Spleen (tissue), 11 donors: ENCODE results near the gene ANKRD16. TPM values are rescaled to one million over a fixed set of nuclear protein-coding genes. Genes with fewer than 3 reads are reported as not detected.

Experiments
- DNase-seq: peaks from one replicate; pipeline ENCODE4 v3.0.0-alpha.2; 2020
- H3K27ac ChIP-seq, 8 donors: fragments of 200-600 bp; sonication (generic) in 7 of 8; 1 replicate in 4 of 8; 2 replicates in 4 of 8; pipeline versions ENCODE4 v1.5.0 to v1.8.0; 2016 to 2021; ENCODE audit warnings: inconsistent platforms in 4 of 8, mild to moderate bottlenecking in 4 of 8, moderate library complexity in 1 of 8
- H3K27me3 ChIP-seq, 7 donors: fragments of 200-600 bp; sonication (generic) in 6 of 7; replicated peaks in 1 of 7; 1 replicate in 4 of 7; 2 replicates in 3 of 7; pipeline versions ENCODE4 v1.5.0 to v1.8.0; 2016 to 2021; ENCODE audit warnings: inconsistent platforms in 3 of 7, mild to moderate bottlenecking in 1 of 7
- H3K36me3 ChIP-seq, 6 donors: fragments of 200-600 bp; sonication (generic) in 5 of 6; 1 replicate in 4 of 6; 2 replicates in 2 of 6; pipeline versions ENCODE4 v1.5.0 to v1.8.0; 2016 to 2021; ENCODE audit warnings: inconsistent platforms in 2 of 6
- H3K4me1 ChIP-seq, 6 donors: fragments of 200-600 bp; sonication (generic) in 5 of 6; 1 replicate in 3 of 6; 2 replicates in 3 of 6; pipeline versions ENCODE4 v1.5.0 to v1.8.0; 2016 to 2021; ENCODE audit warnings: inconsistent platforms in 3 of 6
- H3K4me3 ChIP-seq, 8 donors: fragments of 200-600 bp; sonication (generic) in 7 of 8; 1 replicate in 4 of 8; 2 replicates in 4 of 8; pipeline versions ENCODE4 v1.5.0 to v1.8.0; 2016 to 2021; ENCODE audit warnings: inconsistent platforms in 4 of 8, mild to moderate bottlenecking in 4 of 8, moderate library complexity in 2 of 8
- H3K9me3 ChIP-seq, 8 donors: fragments of 200-600 bp; sonication (generic) in 7 of 8; 1 replicate in 4 of 8; 2 replicates in 4 of 8; pipeline versions ENCODE4 v1.5.0 to v1.8.0; 2016 to 2021; ENCODE audit warnings: inconsistent platforms in 4 of 8
- CTCF ChIP-seq, 11 experiments: fragments of 200-600 bp in 7 of 11; fragments of 450-650 bp in 4 of 11; sonication (generic) in 4 of 11; IDR thresholded peaks in 8 of 11; conservative IDR thresholded peaks in 3 of 11; 1 replicate in 7 of 11; 2 replicates in 4 of 11; pipeline versions ENCODE4 v1.4.0 to v1.8.0; 2016 to 2021; ENCODE audit warnings: antibody characterized with exemption in 11 of 11, inconsistent platforms in 4 of 11, mild to moderate bottlenecking in 1 of 11
- POLR2A ChIP-seq, 3 donors: fragments of 450-650 bp; IDR thresholded peaks; one replicate each; pipeline ENCODE4 v1.5.1; 2017; ENCODE audit warnings: antibody characterized with exemption in 3 of 3, mild to moderate bottlenecking in 1 of 3
- POLR2AphosphoS5 ChIP-seq, 3 donors: sonication (generic); formaldehyde crosslinking; IDR thresholded peaks; one replicate each; pipeline ENCODE4 v1.5.1; 2017; ENCODE audit warnings: antibody characterized with exemption in 3 of 3
- WGBS, 5 donors: extraction: QIAGEN DNeasy Blood & Tissue Kit in 3 of 5; methylation state at CpG; one replicate each; pipeline versions ENCODE4 v1.1.5 to v1.1.7; 2013 to 2018; 5-methylcytosine and 5-hydroxymethylcytosine counted together
- intact Hi-C: fragments of 100-400 bp; cut with DNase I; formaldehyde crosslinking; loops from one replicate; pipeline ENCODE4 v1.15.0; 2023; ENCODE audit warnings: low total_unique reads
- polyA plus RNA-seq, 3 donors: library from polyadenylated mRNA; stranded (reverse); fragments of 200-250 nt; gene quantifications; one replicate each; pipeline ENCODE4 v1.2.1, GENCODE V29; 2013
- total RNA-seq, 7 donors: library from RNA; depleted of rRNA in 3 of 7; stranded (reverse); fragments of >200 nt in 3 of 7; fragmentation: NEBNext Ultra II Directional in 4 of 7; extraction: Animal tissue kit (Norgen Biotek cat#: 25700) in 4 of 7; gene quantifications; one replicate each; pipeline versions ENCODE4 v1.1.0 to v1.2.1, GENCODE V29; 2016 to 2021
- donor health status: healthy with polysubstance abuse.
- donor health status: DM: no; HTN: no; CAD: no; lungs with moderate emphysema.
- donor health status: DM: no; HTN: no; CAD: no.
- donor health status: Bipolar disorder and iron deficiency.
- donor health status: healthy.
- donor health status: DM: no; HTN: no; CAD: no.
- donor health status: DM: yes; HTN: yes; CAD: no.

Gene ANKRD16
- total and polyA plus RNA-seq, 10 donors: 2.7 to 10.5 (median 6.3) TPM

- WGBS, 5 donors: 55 to 72% (median 62%) methylated on average over 4 of the region's 4 CpGs
- TF ChIP-seq POLR2AphosphoS5 (IDR thresholded peaks at IDR 0.05) (peak in 1 of 3 donors; percentile 36), POLR2A (IDR thresholded peaks at IDR 0.05) (no peak)
- intact Hi-C loops: loop anchor here (10.0 kb wide), 2 partner anchors 57 to 133 kb away; partner anchors contain the start of gene TASOR2
These were observed 72.2 kb downstream of the ANKRD16 start for GRCh38 chr10:5817322-5818047.

GRCh38 chr10:5816170-5816569 is 73.5 kb downstream of the ANKRD16 start:
- H3K4me1 ChIP-seq: peaks cover 17 to 84% (median 57%) of the 10 kb centered on the region in 6 donors
- no peaks in the 10 kb centered on the region for H3K9me3 ChIP-seq
- no peaks in the 10 kb centered on the region for H3K36me3 ChIP-seq
- no peaks in the 10 kb centered on the region for H3K27me3 ChIP-seq
- H3K27ac ChIP-seq: peak overlapping the region; percentile 14 to 99 (median 86)
- DNase-seq: no peak
- intact Hi-C loops: loop anchor here (10.0 kb wide), 2 partner anchors 59 to 131 kb away; partner anchors contain the start of gene TASOR2
- TF ChIP-seq POLR2AphosphoS5 (IDR thresholded peaks at IDR 0.05): no peak
- TF ChIP-seq CTCF (IDR thresholded peaks at IDR 0.05 in 8 of 11, conservative IDR thresholded peaks at IDR 0.05 in 3 of 11): no peak
- no peak for TF ChIP-seq POLR2A (IDR thresholded peaks at IDR 0.05)
- no peak overlapping the region for H3K4me3 ChIP-seq

More at GRCh38 chr10:5817322-5818047, 72.2 kb downstream of the ANKRD16 start:
- H3K36me3 ChIP-seq: no peaks in the 10 kb centered on the region
- no peak for DNase-seq
- no peaks in the 10 kb centered on the region for H3K9me3 ChIP-seq
- H3K4me1 ChIP-seq: peaks cover 9 to 71% (median 47%) of the 10 kb centered on the region in 6 donors
- peak overlapping the region; percentile 14 to 99 (median 86) for H3K27ac ChIP-seq
- no peaks in the 10 kb centered on the region for H3K27me3 ChIP-seq
- no peak overlapping the region for H3K4me3 ChIP-seq

GRCh38 chr10:5814110-5815107 is 75.3 kb downstream of the ANKRD16 start:
- Histone ChIP-seq H3K27me3 (no peaks in the 10 kb centered on the region), H3K27ac (peak overlapping the region; percentile 95 to 99 (median 98)), H3K4me3 (peak overlapping the region; percentile 82 to 95 (median 90)), H3K9me3 (no peaks in the 10 kb centered on the region), H3K36me3 (no peaks in the 10 kb centered on the region), H3K4me1 (peaks cover 27 to 88% (median 73%) of the 10 kb centered on the region in 6 donors)
- 20 to 26% (median 23%) methylated on average over 12 of the region's 12 CpGs for WGBS, 5 donors
- peak; percentile 42 for DNase-seq
- intact Hi-C loops: loop anchor here (10.0 kb wide), 2 partner anchors 60 to 130 kb away; partner anchors contain the start of gene TASOR2
- TF ChIP-seq POLR2A (IDR thresholded peaks at IDR 0.05) (no peak), POLR2AphosphoS5 (IDR thresholded peaks at IDR 0.05) (no peak), CTCF (IDR thresholded peaks at IDR 0.05 in 8 of 11, conservative IDR thresholded peaks at IDR 0.05 in 3 of 11) (no peak)

GRCh38 chr10:5813341-5814109 is 76.2 kb downstream of the ANKRD16 start, which contains the start of gene GDI2:
TSS of gene GDI2 (minus strand) at chr10:5813434. CDS start at chr10:5813258, 176 bp downstream.
- H3K27me3 ChIP-seq: no peaks in the 10 kb centered on the region
- TF ChIP-seq POLR2AphosphoS5 (IDR thresholded peaks at IDR 0.05) (peak; percentile 96 to 99 (median 98)), POLR2A (IDR thresholded peaks at IDR 0.05) (peak; percentile 10 to 93 (median 61)), CTCF (IDR thresholded peaks at IDR 0.05 in 8 of 11, conservative IDR thresholded peaks at IDR 0.05 in 3 of 11) (peak in 3 of 11 experiments; percentile 33 to 59 (median 52))
- peak; percentile 98 for DNase-seq
- H3K4me1 ChIP-seq: peaks cover 34 to 88% (median 74%) of the 10 kb centered on the region in 6 donors
- intact Hi-C loops: loop anchor here (10.0 kb wide), 2 partner anchors 61 to 129 kb away; partner anchors contain the start of gene TASOR2
- peak within 1 kb of the TSS; percentile 82 to 95 (median 90) for H3K4me3 ChIP-seq
- no peaks in the 10 kb centered on the region for H3K9me3 ChIP-seq
- 0 to 1% (median 1%) methylated on average over 60 to 77 of the region's 77 CpGs for WGBS, 5 donors
- no peaks in the 10 kb centered on the region for H3K36me3 ChIP-seq
- peak within 1 kb of the TSS; percentile 95 to 99 (median 98) for H3K27ac ChIP-seq
